Measurements from ENCODE around the gene ARRB1.
A peak's percentile ranks its signal among the peaks of the same experiment; 100 is the strongest.

The ARRB1 gene

DNA sequence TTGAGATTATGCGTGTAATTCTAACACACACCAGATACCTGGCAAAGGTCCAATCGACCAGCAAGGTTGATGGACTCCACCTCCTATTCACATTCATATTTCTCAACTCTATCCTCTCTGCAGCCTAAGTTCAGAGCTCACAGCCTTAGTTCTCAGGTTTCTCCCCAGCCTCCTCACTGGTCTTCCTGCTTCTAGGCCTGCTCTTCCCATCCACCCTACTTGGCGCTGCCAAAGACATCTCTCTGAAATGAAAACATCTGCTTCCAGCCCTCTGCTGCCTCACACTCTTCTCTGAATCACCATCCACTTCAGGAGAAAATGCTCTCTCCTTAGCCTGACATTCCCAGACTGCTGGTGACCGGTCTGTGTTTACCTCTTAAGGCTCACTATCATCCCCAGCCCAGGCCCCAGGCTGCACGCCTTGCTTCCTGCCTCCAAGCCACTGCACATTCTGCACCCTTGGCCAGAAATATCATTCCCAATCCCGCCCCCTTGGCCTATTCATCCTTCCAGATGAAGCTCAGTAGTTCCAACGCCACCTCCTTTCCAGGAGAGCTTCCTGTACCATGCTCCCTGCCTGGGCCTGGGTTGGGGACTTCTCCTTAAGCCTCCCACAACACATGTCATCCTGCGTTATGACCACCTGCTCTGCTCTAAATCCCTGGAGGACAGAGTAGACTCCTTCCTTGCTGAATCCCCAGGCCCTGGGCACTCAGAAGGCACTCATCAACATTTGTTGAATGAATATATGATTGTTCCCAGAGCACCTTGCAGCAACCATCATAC, 3.5 kb downstream of the ARRB1 start:
- TF ChIP-seq, protein P1, sequence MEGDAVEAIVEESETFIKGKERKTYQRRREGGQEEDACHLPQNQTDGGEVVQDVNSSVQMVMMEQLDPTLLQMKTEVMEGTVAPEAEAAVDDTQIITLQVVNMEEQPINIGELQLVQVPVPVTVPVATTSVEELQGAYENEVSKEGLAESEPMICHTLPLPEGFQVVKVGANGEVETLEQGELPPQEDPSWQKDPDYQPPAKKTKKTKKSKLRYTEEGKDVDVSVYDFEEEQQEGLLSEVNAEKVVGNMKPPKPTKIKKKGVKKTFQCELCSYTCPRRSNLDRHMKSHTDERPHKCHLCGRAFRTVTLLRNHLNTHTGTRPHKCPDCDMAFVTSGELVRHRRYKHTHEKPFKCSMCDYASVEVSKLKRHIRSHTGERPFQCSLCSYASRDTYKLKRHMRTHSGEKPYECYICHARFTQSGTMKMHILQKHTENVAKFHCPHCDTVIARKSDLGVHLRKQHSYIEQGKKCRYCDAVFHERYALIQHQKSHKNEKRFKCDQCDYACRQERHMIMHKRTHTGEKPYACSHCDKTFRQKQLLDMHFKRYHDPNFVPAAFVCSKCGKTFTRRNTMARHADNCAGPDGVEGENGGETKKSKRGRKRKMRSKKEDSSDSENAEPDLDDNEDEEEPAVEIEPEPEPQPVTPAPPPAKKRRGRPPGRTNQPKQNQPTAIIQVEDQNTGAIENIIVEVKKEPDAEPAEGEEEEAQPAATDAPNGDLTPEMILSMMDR (conservative IDR thresholded peaks at IDR 0.05; ENCODE audit: control insufficient read depth, insufficient read depth, low read depth, low read length): no peak
- DNase-seq (ENCODE audit: low read depth): peak; percentile 98
- no peak overlapping the region for H3K4me3 ChIP-seq (ENCODE audit: control insufficient read depth, low read depth, low read length)

DNA sequence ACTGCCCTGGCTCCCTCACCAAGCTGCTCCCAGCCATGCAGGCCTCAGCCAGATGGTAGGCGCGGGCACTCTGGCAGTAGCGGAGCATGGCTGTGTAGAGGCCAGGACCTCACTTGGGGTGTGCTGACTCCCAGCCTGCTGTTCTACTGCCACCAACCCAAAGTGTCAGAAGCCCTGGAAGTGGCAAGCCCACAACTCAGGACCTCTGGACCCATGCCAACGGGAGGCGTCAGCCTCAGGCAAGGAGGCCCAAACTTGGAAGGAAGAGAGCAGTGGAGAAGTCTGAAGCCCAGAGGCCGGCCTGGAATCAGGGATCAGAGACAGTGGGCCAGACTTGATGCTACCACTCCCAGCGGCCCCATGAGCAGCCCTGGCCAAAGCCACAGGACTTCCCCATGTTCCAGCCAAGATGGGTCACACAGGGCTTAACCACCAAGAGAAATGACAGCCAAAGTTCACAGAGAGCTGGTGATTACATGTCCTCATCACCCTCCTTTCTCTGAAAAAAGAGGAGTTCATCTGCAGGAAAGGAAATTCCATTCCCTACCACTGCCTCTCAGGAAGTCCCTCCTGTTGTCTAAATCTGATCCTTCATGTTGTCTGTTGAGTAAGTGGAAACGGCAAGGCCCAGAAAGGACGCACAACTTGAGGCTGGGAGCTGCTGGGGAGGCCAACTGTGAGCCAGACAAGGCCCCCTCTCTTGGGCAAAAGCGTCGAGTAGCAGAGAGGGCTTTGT, 4.4 kb downstream of the ARRB1 start:
- TF ChIP-seq, protein P1 (conservative IDR thresholded peaks at IDR 0.05; ENCODE audit: control insufficient read depth, insufficient read depth, low read depth, low read length): no peak
- DNase-seq (ENCODE audit: low read depth): peak; percentile 80
- H3K4me3 ChIP-seq (ENCODE audit: control insufficient read depth, low read depth, low read length): no peak overlapping the region

DNA sequence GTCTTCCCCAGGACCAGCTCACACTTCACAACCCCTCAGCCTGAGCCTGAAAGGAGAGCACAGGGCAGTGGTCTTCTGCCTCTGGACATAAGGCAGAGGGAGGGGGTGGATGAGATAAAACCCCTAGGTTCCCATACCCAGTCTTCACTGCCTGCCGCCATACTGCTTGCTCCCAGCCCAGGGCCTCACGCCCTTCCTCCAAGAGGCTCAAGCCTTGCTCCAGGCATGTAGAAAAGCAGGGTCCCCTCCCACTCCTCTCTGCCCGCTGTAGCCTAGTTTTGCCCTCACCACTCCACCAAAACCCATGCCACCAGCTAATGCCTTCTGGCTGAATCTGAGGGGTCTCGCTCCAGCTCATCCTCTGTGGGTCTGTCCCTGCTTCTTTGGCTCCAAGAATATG, 5.2 kb downstream of the ARRB1 start:
- TF ChIP-seq, protein P1 (conservative IDR thresholded peaks at IDR 0.05; ENCODE audit: control insufficient read depth, insufficient read depth, low read depth, low read length): no peak
- no peak overlapping the region for H3K4me3 ChIP-seq (ENCODE audit: control insufficient read depth, low read depth, low read length)
- DNase-seq (ENCODE audit: low read depth): no peak

DNA sequence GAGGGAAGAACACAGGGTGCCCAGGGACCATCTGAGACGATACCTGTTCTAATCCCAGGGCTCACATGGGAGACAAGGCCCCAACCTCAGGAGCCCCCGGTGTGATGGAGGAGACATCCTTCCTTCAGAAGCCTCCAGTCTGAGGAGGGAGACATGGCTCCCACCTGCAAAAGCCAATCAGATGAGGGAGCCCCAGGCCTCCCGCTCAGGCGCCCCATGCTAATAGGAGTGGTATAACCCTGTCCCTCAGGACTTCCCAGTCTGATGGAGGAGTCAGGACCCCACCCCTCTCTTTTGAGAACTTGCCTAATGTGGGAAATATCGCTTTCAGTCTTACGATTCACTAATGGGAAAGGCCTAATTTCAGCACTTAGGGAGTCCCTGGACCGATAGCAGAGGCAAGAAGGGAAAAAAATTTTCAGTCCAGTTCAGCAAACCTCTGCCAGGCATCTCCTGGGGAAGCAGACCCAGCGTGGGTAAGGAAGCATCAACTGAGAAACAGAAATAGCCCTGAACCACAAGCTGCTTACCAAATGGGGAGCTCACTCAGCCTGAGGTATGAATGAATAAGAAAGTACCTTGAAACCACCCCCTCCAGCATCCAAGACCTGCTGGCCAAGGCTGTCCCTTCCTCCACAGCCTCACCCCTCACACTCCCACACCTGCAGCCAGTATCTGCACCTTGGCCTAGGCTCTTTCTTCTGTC, 5.9 kb downstream of the ARRB1 start:
- no peak for DNase-seq (ENCODE audit: low read depth)
- TF ChIP-seq, protein P1 (conservative IDR thresholded peaks at IDR 0.05; ENCODE audit: control insufficient read depth, insufficient read depth, low read depth, low read length): no peak
- H3K4me3 ChIP-seq (ENCODE audit: control insufficient read depth, low read depth, low read length): no peak overlapping the region

DNA sequence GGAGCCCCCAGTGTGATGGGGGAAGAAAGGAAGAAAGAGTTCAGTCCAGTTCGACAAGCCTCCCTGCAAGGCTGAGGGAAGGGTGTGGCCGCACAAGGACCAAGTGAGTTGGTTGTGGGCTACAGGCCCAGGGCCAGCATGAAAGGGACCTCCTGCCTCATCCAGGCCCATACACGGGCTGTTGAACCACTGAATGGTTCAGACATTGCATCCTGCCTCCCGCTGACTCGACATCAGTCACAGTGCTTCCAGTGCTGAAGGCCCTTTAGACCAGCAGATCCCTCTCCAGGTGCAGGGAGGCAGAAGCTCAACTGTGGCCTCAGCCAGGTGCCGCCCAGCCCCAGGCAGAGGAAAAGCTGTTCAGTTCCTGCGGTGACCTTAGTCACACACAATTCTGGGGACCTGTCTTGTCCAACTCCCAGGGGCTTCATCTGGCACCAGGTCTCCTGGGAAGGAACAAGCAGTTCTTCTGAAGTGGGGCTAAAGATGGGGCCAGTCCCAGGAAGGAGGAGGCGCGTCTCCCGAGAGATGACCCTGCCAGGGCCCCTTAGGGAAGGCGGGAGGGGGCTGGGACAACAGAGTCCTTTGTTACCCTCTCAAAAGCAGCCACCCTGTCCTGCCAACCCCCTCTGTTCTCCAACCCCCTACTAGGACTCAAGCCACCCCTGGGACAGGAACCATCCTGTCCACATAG, 6.6 kb downstream of the ARRB1 start:
- TF ChIP-seq, protein P1 (conservative IDR thresholded peaks at IDR 0.05; ENCODE audit: control insufficient read depth, insufficient read depth, low read depth, low read length): no peak
- no peak overlapping the region for H3K4me3 ChIP-seq (ENCODE audit: control insufficient read depth, low read depth, low read length)
- DNase-seq (ENCODE audit: low read depth): peak; percentile 66

DNA sequence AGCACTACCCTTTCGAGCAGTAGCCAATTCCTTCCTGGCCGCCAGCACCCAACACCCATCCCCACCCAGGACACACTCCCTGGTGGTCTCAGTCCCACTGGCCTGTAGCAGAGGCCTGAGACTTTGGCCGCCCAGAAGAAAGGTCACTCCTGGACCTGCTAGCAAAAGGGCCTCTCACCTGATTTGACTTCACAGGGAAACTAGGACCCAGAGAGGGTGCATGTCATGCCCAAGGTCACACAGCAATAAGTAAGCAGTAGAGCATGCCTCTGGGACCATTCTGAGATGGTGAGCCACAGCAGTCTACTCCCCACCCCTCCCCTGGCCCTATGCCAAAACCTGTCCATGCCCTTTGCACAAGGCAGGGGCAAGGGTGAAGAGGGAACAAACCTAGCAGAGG, 7.3 kb downstream of the ARRB1 start:
- H3K4me3 ChIP-seq (ENCODE audit: control insufficient read depth, low read depth, low read length): no peak overlapping the region
- TF ChIP-seq, protein P1 (conservative IDR thresholded peaks at IDR 0.05; ENCODE audit: control insufficient read depth, insufficient read depth, low read depth, low read length): no peak
- no peak for DNase-seq (ENCODE audit: low read depth)

Data from fibroblast of mammary gland (primary cell).